ENCODE results near the gene TRMT61A.

DNA sequence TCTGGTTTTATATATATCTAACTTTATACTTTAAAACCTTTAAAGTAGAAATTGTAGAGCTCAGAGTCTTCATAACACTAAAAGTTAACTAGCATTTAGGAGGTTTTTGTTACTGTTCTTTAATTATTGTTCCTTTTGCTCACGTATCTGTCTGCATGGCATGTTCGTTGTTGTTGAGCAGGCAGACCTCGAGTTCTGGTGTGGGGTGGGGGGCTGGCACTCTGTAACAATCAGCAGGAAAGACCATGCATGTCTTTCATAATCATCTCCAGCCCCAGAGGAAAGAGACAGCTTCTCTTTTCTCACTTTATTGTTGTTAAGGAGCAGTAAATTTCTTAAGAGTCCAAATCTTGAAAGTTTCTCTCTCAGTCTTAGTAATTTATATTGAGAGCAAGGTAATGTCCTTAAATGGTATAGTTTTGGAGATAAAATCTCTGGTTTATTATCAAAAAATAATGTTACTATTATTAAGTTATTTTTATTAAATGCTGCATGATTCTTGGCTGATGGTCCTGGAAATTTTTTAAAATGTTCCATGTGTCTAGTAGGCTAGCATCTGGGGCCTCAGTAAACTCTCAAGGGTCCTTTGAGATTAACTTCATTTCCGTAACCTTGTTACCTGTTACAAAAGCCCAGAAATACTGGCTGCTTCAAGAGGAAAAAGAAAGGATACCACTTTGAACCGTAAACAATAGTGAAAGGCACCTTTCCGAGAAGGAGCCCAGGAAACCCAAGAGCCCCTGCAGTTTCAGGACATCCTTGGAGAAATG lies 36.7 kb upstream of the TRMT61A start:
- TF ChIP-seq EZH2 (IDR thresholded peaks at IDR 0.05; ENCODE audit: insufficient read depth, poor library complexity, severe bottlenecking) (no peak), EZH2phosphoT487 (IDR thresholded peaks at IDR 0.05; ENCODE audit: insufficient read depth, low read depth) (no peak)
